ENCODE results near the gene MAPKAPK3. TPM values are rescaled to one million over a fixed set of nuclear protein-coding genes. Genes with fewer than 3 reads are reported as not detected.
A peak's percentile ranks its signal among the peaks of the same experiment; 100 is the strongest.

MAPKAPK3 gene
- total RNA-seq, 4 donors from 2014 or later = 235 to 466 (median 387) TPM

- no peaks in the 10 kb centered on the region for H3K27me3 ChIP-seq
- peaks cover 4 to 28% of the 10 kb centered on the region in 2 donors for H3K36me3 ChIP-seq
- in situ Hi-C loops (cut with MboI; ENCODE audit: low sequenced_read_pairs in 4 of 4) (loop anchor here in 1 of 4 donors (25.0 kb wide), 1 partner anchor 779 kb away; the partner anchor contains the start of genes MANF and RBM15B), intact Hi-C loops (cut with DNase I; ENCODE audit: low total_unique reads) (no loop called here)
- no peak for ATAC-seq
- H3K9me3 ChIP-seq = no peaks in the 10 kb centered on the region
- peak overlapping the region in 2 of 4 donors; percentile 65 to 89 for H3K4me3 ChIP-seq
- no peak for DNase-seq
- H3K27ac ChIP-seq = peak overlapping the region; percentile 95 to 99 (median 96)
- peaks cover 79 to 89% of the 10 kb centered on the region in 2 donors for H3K4me1 ChIP-seq
- no peak for TF ChIP-seq POLR2A (IDR thresholded peaks at IDR 0.05)
- TF ChIP-seq CTCF (IDR thresholded peaks at IDR 0.05 in 4 of 5, conservative IDR thresholded peaks at IDR 0.05 in 1 of 5) = no peak
These were observed 8.7 kb upstream of the MAPKAPK3 start for GRCh38 chr3:50608278-50608677.

- H3K4me3 ChIP-seq = peak overlapping the region; percentile 65 to 89 (median 77)
- intact Hi-C loops (cut with DNase I; ENCODE audit: low total_unique reads) (no loop called here), in situ Hi-C loops (cut with MboI; ENCODE audit: low sequenced_read_pairs in 4 of 4) (loop anchor here in 1 of 4 donors (25.0 kb wide), 1 partner anchor 778 kb away; the partner anchor contains the start of genes MANF and RBM15B)
- DNase-seq (no peak), ATAC-seq (no peak)
- peak overlapping the region; percentile 95 to 99 (median 96) for H3K27ac ChIP-seq
- H3K9me3 ChIP-seq = no peaks in the 10 kb centered on the region
- peaks cover 69 to 81% of the 10 kb centered on the region in 2 donors for H3K4me1 ChIP-seq
- peaks cover 4 to 28% of the 10 kb centered on the region in 2 donors for H3K36me3 ChIP-seq
- no peaks in the 10 kb centered on the region for H3K27me3 ChIP-seq
- no peak for TF ChIP-seq POLR2A (IDR thresholded peaks at IDR 0.05)
- TF ChIP-seq CTCF (IDR thresholded peaks at IDR 0.05 in 4 of 5, conservative IDR thresholded peaks at IDR 0.05 in 1 of 5) = no peak
These were observed 7.7 kb upstream of the MAPKAPK3 start for GRCh38 chr3:50609071-50609762.

GRCh38 chr3:50609763-50610085 is 7.2 kb upstream of the MAPKAPK3 start:
- in situ Hi-C loops (cut with MboI; ENCODE audit: low sequenced_read_pairs in 4 of 4) = loop anchor here (5.0 to 25.0 kb wide), 5 partner anchors 32 to 895 kb away; partner anchors contain the start of genes DCAF1 (in 1 of the 4), MANF (in 1 of the 4) and RBM15B (in 1 of the 4)
- peaks cover 64 to 76% of the 10 kb centered on the region in 2 donors for H3K4me1 ChIP-seq
- H3K9me3 ChIP-seq = no peaks in the 10 kb centered on the region
- no peaks in the 10 kb centered on the region for H3K27me3 ChIP-seq
- intact Hi-C loops (cut with DNase I; ENCODE audit: low total_unique reads) = loop anchor here (5.0 kb wide), 1 partner anchor 252 kb away; the partner anchor contains the start of gene TMEM115
- TF ChIP-seq POLR2A (IDR thresholded peaks at IDR 0.05) (no peak), CTCF (IDR thresholded peaks at IDR 0.05 in 4 of 5, conservative IDR thresholded peaks at IDR 0.05 in 1 of 5) (no peak)
- peaks cover 4 to 28% of the 10 kb centered on the region in 2 donors for H3K36me3 ChIP-seq
- H3K4me3 ChIP-seq = peak overlapping the region; percentile 65 to 89 (median 77)
- no peak for ATAC-seq
- H3K27ac ChIP-seq = peak overlapping the region; percentile 95 to 99 (median 96)
- DNase-seq = no peak

GRCh38 chr3:50610181-50610971 is 6.6 kb upstream of the MAPKAPK3 start:
- Histone ChIP-seq H3K4me1 (peaks cover 59 to 71% of the 10 kb centered on the region in 2 donors), H3K36me3 (peaks cover 4 to 28% of the 10 kb centered on the region in 2 donors), H3K9me3 (no peaks in the 10 kb centered on the region), H3K4me3 (peak overlapping the region; percentile 65 to 89 (median 77)), H3K27me3 (no peaks in the 10 kb centered on the region), H3K27ac (peak overlapping the region; percentile 95 to 99 (median 96))
- peak in 1 of 2 donors; percentile 30 for TF ChIP-seq POLR2A (IDR thresholded peaks at IDR 0.05)
- TF ChIP-seq CTCF (IDR thresholded peaks at IDR 0.05 in 4 of 5, conservative IDR thresholded peaks at IDR 0.05 in 1 of 5) = no peak
- no peak for ATAC-seq
- intact Hi-C loops (cut with DNase I; ENCODE audit: low total_unique reads) (loop anchor here (5.0 kb wide), 1 partner anchor 253 kb away; the partner anchor contains the start of gene TMEM115), in situ Hi-C loops (cut with MboI; ENCODE audit: low sequenced_read_pairs in 4 of 4) (loop anchor here (5.0 to 25.0 kb wide), 5 partner anchors 33 to 894 kb away; partner anchors contain the start of genes DCAF1 (in 1 of the 4), MANF (in 1 of the 4) and RBM15B (in 1 of the 4))
- DNase-seq = no peak
